ENCODE results near the gene IFNA4.
"Not testable (repeated sequence)": the region's sequence is repeated elsewhere in the genome, so short reads cannot be mapped to it uniquely, and the experiment has no call there.

The IFNA4 gene

GRCh38 chr9:21187487-21187886 lies at the start of gene IFNA4:
IFNA4 (minus strand) TSS chr9:21187587; CDS start chr9:21187531, 56 bp downstream.
- H3K4me3 Mint-ChIP-seq; H3K9me3 Mint-ChIP-seq; ATAC-seq (replicated peaks); H3K27me3 Mint-ChIP-seq; H3K36me3 Mint-ChIP-seq; DNase-seq; H3K27ac Mint-ChIP-seq: not testable (repeated sequence)
- peaks cover 5 to 24% of the 10 kb centered on the region in 2 donors for H3K4me1 Mint-ChIP-seq

- peaks cover 10 to 15% of the 10 kb centered on the region in 2 donors for H3K4me1 Mint-ChIP-seq
- not testable (repeated sequence) for ATAC-seq (replicated peaks); H3K27ac Mint-ChIP-seq; H3K4me3 Mint-ChIP-seq; H3K36me3 Mint-ChIP-seq; DNase-seq; H3K9me3 Mint-ChIP-seq
- peaks cover 7 to 15% of the 10 kb centered on the region in 2 donors for H3K27me3 Mint-ChIP-seq
Measured at GRCh38 chr9:21236360-21236714, 49.0 kb upstream of the IFNA4 start.

- H3K4me1 Mint-ChIP-seq: peaks cover 10 to 15% of the 10 kb centered on the region in 2 donors
- H3K4me3 Mint-ChIP-seq, H3K27ac Mint-ChIP-seq, H3K9me3 Mint-ChIP-seq, H3K36me3 Mint-ChIP-seq, DNase-seq: not testable (repeated sequence)
- peaks cover 7 to 15% of the 10 kb centered on the region in 2 donors for H3K27me3 Mint-ChIP-seq
- ATAC-seq (replicated peaks): peak; percentile 90 to 93
Measured at GRCh38 chr9:21235468-21236359, 48.3 kb upstream of the IFNA4 start.

- no peaks in the 10 kb centered on the region for H3K36me3 Mint-ChIP-seq
- ATAC-seq (replicated peaks): no peak
- no peak overlapping the region for H3K4me3 Mint-ChIP-seq
- no peak overlapping the region for H3K27ac Mint-ChIP-seq
- DNase-seq: no peak
- H3K4me1 Mint-ChIP-seq: peaks cover 10 to 15% of the 10 kb centered on the region in 2 donors
- H3K9me3 Mint-ChIP-seq: no peaks in the 10 kb centered on the region
- H3K27me3 Mint-ChIP-seq: peaks cover 7 to 15% of the 10 kb centered on the region in 2 donors
Measured at GRCh38 chr9:21234153-21234687, 46.8 kb upstream of the IFNA4 start.

GRCh38 chr9:21233258-21233657 lies 45.9 kb upstream of the IFNA4 start:
- H3K4me3 Mint-ChIP-seq: no peak overlapping the region
- peaks cover 4 to 12% of the 10 kb centered on the region in 2 donors for H3K27me3 Mint-ChIP-seq
- no peaks in the 10 kb centered on the region for H3K36me3 Mint-ChIP-seq
- DNase-seq: no peak
- peaks cover 10 to 15% of the 10 kb centered on the region in 2 donors for H3K4me1 Mint-ChIP-seq
- H3K9me3 Mint-ChIP-seq: no peaks in the 10 kb centered on the region
- no peak overlapping the region for H3K27ac Mint-ChIP-seq
- no peak for ATAC-seq (replicated peaks)

- H3K36me3 Mint-ChIP-seq: no peaks in the 10 kb centered on the region
- no peaks in the 10 kb centered on the region for H3K4me1 Mint-ChIP-seq
- ATAC-seq (replicated peaks) (no peak), DNase-seq (no peak)
- H3K27ac Mint-ChIP-seq: no peak within 1 kb of the TSS
- H3K27me3 Mint-ChIP-seq: peaks cover 11% of the 10 kb centered on the region in 2 donors
- no peak within 1 kb of the TSS for H3K4me3 Mint-ChIP-seq
- H3K9me3 Mint-ChIP-seq: no peaks in the 10 kb centered on the region
Measured at GRCh38 chr9:21228122-21228521, 40.7 kb upstream of the IFNA4 start, which contains the start of gene IFNA17. IFNA17 (minus strand) TSS chr9:21228222; CDS start chr9:21228173, 49 bp downstream.

GRCh38 chr9:21217211-21217610 lies 29.8 kb upstream of the IFNA4 start, which contains the start of gene IFNA16:
IFNA16 (minus strand) TSS chr9:21217311; CDS start chr9:21217305, 6 bp downstream.
- Mint-ChIP-seq H3K4me1 (peaks cover 10 to 13% of the 10 kb centered on the region in 2 donors), H3K27me3 (peaks cover 17 to 35% of the 10 kb centered on the region in 2 donors)
- H3K36me3 Mint-ChIP-seq; H3K4me3 Mint-ChIP-seq; H3K27ac Mint-ChIP-seq; DNase-seq; H3K9me3 Mint-ChIP-seq; ATAC-seq (replicated peaks): not testable (repeated sequence)

GRCh38 chr9:21213411-21214326 lies 26.3 kb upstream of the IFNA4 start:
- H3K27ac Mint-ChIP-seq, DNase-seq, H3K4me3 Mint-ChIP-seq, H3K9me3 Mint-ChIP-seq, H3K36me3 Mint-ChIP-seq: not testable (repeated sequence)
- peaks cover 10 to 18% of the 10 kb centered on the region in 2 donors for H3K4me1 Mint-ChIP-seq
- H3K27me3 Mint-ChIP-seq: peaks cover 6 to 19% of the 10 kb centered on the region in 2 donors
- peak; percentile 95 to 97 for ATAC-seq (replicated peaks)

- Mint-ChIP-seq H3K27me3 (peaks cover 6 to 17% of the 10 kb centered on the region in 2 donors), H3K4me1 (peaks cover 10 to 18% of the 10 kb centered on the region in 2 donors)
- not testable (repeated sequence) for H3K36me3 Mint-ChIP-seq; H3K4me3 Mint-ChIP-seq; H3K27ac Mint-ChIP-seq; H3K9me3 Mint-ChIP-seq; ATAC-seq (replicated peaks); DNase-seq
Measured at GRCh38 chr9:21212160-21212559, 24.8 kb upstream of the IFNA4 start.

GRCh38 chr9:21210782-21211181 lies 23.4 kb upstream of the IFNA4 start:
- peaks cover 6 to 10% of the 10 kb centered on the region in 2 donors for H3K27me3 Mint-ChIP-seq
- peaks cover 10 to 18% of the 10 kb centered on the region in 2 donors for H3K4me1 Mint-ChIP-seq
- not testable (repeated sequence) for H3K9me3 Mint-ChIP-seq; ATAC-seq (replicated peaks); H3K36me3 Mint-ChIP-seq; H3K4me3 Mint-ChIP-seq; H3K27ac Mint-ChIP-seq; DNase-seq

GRCh38 chr9:21210311-21210710 lies 22.9 kb upstream of the IFNA4 start:
- H3K36me3 Mint-ChIP-seq: no peaks in the 10 kb centered on the region
- H3K4me3 Mint-ChIP-seq: no peak overlapping the region
- H3K27me3 Mint-ChIP-seq: peaks cover 5 to 10% of the 10 kb centered on the region in 2 donors
- no peak for ATAC-seq (replicated peaks)
- no peaks in the 10 kb centered on the region for H3K9me3 Mint-ChIP-seq
- no peak for DNase-seq
- no peak overlapping the region for H3K27ac Mint-ChIP-seq
- peaks cover 10 to 18% of the 10 kb centered on the region in 2 donors for H3K4me1 Mint-ChIP-seq

GRCh38 chr9:21207043-21207442 lies 19.7 kb upstream of the IFNA4 start, which contains the start of gene IFNA10:
IFNA10 (minus strand) TSS chr9:21207143; CDS start chr9:21207097, 46 bp downstream.
- H3K4me3 Mint-ChIP-seq, H3K9me3 Mint-ChIP-seq: not testable (repeated sequence)

GRCh38 chr9:21205204-21205603 lies 17.8 kb upstream of the IFNA4 start:
- Mint-ChIP-seq H3K4me1 (peaks cover 0 to 5% of the 10 kb centered on the region in 2 donors), H3K27ac (no peak overlapping the region), H3K9me3 (peaks cover 0 to 4% of the 10 kb centered on the region in 2 donors), H3K4me3 (no peak overlapping the region), H3K27me3 (peaks cover 20 to 26% of the 10 kb centered on the region in 2 donors), H3K36me3 (no peaks in the 10 kb centered on the region)
- no peak for DNase-seq
- no peak for ATAC-seq (replicated peaks)

More at GRCh38 chr9:21207043-21207442, 19.7 kb upstream of the IFNA4 start, which contains the start of gene IFNA10:
- peaks cover 15% of the 10 kb centered on the region in 2 donors for H3K27me3 Mint-ChIP-seq
- not testable (repeated sequence) for H3K4me1 Mint-ChIP-seq; DNase-seq; ATAC-seq (replicated peaks); H3K27ac Mint-ChIP-seq; H3K36me3 Mint-ChIP-seq

GRCh38 chr9:21202105-21202504 lies 14.7 kb upstream of the IFNA4 start, which contains the start of gene IFNA7:
IFNA7 (minus strand) TSS chr9:21202205; CDS start chr9:21202165, 40 bp downstream.
- H3K27me3 Mint-ChIP-seq: peaks cover 20 to 26% of the 10 kb centered on the region in 2 donors
- H3K4me3 Mint-ChIP-seq; ATAC-seq (replicated peaks); H3K4me1 Mint-ChIP-seq; H3K36me3 Mint-ChIP-seq; DNase-seq; H3K27ac Mint-ChIP-seq; H3K9me3 Mint-ChIP-seq: not testable (repeated sequence)
